HG03469 (cell line): ENCODE data around the gene PRKN.

Experiments
- ATAC-seq: cut with Tn5 transposase; IDR thresholded peaks from one replicate; pipeline ENCODE4 v1.9.1; 2021; ENCODE audit warnings: mild to moderate bottlenecking, moderate library complexity, moderate number of reproducible peaks; ENCODE audit not compliant: unreplicated experiment

The PRKN gene

DNA sequence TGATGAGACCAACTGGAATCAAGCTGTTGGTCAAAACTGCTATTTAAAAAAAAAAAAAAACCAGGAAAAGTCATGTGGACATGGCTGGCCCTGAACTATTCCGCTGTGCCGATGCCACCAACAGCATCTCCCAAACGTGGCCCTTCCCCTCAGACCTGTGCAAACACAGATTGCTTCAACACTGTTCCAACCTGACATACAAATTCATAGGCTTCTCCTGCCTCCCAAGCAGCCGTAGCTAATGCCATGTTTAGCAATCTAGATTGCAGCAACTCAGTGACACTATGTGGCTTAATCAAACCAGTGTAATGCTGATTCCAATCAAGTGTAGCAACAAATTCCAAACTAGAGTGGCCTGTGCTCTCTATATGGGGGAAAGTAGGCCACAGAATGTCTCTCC is 16.2 kb downstream of the PRKN start:
- no peak for ATAC-seq

DNA sequence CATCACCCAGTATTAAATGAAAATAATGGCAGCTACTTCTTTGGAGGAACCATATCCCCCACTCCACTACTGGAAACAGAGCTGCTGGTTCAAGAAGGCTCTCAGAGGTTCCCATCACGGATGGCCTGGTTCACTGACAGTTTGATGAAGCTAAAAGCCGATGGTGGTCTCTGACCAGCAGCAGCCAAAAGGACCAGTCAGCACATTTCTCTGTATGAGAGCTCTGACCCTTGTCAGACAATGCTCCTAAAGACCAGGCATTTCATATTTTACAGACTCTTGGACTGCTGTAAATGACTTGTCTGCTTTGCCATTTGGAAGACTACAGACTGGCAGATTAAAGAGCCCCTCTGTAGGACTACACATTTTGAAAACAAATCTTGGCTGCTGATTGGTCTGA is 16.6 kb downstream of the PRKN start:
- ATAC-seq = no peak

DNA sequence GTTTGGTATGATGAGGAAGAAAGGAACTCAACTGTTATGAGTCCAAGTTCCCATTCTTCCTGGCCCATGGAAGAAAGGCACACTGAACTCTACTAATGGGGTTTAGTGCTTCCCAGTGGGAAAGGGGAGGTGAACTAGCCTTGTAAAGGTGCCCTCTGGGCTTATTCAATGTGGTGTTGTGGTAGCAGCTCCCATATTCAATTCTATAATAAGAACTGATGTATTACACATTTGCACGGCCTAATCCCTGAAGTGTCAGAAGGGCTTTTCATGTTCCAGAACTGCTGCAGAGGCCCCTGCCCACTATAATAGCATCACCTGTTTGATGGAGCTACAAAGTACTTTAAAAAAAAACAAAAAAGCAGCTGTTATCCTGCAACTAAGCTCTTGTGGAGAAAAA is 17.1 kb downstream of the PRKN start:
- ATAC-seq = no peak

DNA sequence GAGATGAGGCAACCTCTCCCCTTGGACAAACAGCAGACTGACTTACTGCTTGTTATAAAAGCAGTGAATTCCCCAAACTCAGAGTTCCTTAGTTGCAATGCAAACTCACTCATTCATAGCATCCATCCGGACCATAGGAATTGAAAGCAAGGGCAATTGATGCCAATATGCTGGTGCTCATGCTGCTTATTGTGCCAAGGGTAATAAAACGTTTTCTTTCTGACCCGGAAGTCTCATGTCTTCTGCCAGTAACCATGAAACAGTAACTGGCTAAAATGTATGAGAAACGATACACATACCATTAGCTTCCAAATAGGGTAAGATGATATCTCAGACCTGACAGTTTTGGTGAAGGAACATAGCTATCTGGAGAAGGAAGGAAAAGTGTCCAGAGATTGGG is 18.1 kb downstream of the PRKN start:
- no peak for ATAC-seq

DNA sequence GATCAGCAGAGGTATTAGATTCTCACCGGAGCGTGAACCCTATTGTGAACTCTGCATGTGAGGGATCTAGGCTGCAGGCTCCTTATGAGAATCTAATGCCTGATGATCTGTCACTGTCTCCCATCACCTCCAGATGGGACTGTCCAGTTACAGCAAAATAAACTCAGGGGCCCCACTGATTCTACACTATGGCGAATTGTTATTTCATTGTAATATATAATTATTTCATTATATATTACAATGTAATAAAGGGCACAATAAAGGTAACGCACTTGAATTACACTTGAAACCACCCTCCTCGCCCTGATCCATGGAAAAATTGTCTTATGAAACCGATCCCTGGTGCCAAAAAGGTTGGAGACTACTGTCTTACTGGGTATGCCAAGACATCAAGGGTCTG is 18.6 kb downstream of the PRKN start:
- ATAC-seq = no peak

- no peak for ATAC-seq
These were observed 21.3 kb downstream of the PRKN start for GRCh38 chr6:162706232-162706631.

GRCh38 chr6:162705736-162706135 is 21.8 kb downstream of the PRKN start:
- ATAC-seq = no peak

- no peak for ATAC-seq
These were observed 23.6 kb downstream of the PRKN start for GRCh38 chr6:162704001-162704400.

DNA sequence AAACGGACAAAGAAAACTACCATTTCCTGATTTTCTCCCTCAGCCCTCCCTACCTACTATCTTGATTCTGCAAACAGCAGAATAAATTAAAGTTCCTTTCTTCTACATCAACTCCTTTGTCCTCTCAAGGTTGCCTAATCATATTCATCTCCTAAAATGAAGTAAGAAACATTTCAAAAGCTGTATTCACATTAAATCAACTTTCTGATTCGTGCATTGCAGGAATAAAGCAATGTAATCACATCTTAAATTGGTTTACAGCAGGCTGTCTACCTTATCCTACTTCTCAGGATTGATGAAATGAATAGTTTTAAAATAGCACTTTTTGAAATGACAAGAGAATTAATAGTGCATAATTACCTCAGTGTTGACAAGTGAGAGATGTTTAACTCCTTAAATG is 25.1 kb downstream of the PRKN start:
- ATAC-seq = no peak

DNA sequence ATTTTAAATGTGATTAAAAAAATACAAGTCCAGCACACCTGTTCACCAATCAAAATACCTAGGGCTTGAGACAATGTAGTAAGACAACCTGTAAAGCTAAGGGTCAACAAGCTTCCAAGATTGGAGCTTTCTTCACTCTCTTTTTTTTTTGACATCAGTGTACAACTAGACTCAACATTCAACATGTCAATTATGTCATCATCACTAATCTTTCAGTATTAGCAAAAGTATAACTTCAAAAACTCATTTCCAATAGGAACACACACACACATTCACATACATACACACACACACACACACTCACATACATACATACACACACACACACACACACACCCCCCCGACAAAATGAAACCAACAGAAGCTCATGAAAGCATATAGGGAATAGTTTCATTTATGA is 26.0 kb downstream of the PRKN start:
- ATAC-seq = no peak

DNA sequence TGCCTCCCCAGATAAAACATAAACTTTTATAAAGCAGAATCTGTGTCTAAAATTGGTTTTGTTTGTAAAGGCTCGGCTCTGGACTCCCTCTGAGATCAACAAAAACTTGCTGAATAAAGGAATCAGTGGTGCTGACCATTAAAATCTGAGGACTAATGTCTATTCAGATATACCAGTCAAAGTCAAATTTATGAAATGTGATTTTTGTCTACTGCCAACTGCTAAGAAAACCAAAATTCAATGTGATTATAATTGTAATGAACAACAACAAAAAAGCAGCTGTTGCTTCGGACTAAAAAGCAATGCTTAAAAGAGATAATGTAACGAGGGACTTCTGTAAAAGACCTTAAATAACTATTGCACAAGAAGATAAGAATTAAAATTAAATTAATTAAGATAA is 26.6 kb downstream of the PRKN start:
- ATAC-seq = no peak

GRCh38 chr6:162699961-162700360 is 27.6 kb downstream of the PRKN start:
- ATAC-seq = no peak

DNA sequence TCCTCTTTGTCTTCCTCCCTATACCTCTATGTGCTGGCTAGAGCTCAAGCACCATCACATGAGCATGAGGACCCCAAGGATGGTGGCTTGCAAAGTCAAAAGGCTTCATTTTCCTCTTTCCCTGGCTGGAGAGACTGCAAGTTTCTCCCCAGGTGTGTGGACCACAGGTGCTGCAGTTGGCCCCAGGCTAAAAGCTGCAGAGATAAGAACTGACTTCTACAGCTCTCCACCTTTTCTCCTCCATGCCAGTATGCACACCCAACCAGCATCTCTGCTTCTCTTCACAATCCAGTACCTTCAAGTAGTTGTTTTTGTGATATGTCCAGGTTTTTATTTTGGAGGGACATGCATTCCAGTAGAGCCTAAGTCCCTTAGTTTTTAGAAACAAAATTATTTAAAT is 29.1 kb downstream of the PRKN start:
- ATAC-seq = no peak

- ATAC-seq = no peak
These were observed 29.6 kb downstream of the PRKN start for GRCh38 chr6:162697872-162698403.

GRCh38 chr6:162690158-162690557 is 37.4 kb downstream of the PRKN start:
- ATAC-seq = no peak

DNA sequence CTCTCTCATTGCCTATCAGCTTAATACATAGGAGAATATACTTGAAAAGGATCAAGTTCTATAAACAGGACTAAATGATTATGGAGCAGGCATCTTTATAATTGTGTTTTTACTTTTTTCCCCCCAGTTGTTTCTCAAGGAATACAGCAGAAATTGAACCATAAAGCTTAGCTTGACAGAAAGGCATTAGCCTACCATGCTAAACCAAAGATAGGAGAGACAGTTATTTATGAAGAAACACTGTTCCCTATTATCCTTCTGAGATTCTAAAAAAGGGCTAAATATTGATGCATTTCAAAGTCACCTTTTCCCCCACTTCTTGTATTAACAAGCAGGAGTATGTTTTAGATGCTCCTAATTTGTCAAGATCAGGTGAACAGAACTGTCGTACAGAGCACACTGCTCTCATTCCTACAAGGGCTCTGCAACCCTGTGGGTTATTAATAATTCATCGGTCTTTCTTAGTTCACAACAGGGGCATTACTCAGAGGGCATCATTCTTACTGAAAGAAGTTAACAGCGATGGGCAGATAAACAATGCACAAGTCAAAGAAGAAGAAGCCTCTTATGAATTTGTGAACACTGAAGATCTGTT is 38.7 kb downstream of the PRKN start:
- no peak for ATAC-seq

- no peak for ATAC-seq
These were observed 42.0 kb downstream of the PRKN start for GRCh38 chr6:162685586-162685985.

DNA sequence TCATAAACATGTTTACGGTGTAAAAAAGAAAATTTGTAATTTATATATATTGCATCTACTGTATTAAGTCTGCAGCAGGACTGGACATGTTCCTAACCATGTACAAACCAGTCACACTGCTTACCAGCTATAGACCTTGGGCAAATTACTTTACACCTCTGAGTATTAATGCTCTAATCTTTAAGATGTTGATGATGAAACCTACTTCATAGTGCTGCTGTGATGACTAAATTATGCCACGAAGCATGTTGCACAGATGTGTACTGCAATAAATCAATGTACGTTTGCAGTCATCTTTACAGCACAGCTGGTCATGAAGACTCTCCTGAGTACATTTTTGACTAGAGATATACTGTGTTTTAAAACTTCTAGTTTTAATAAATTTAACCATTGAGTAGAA is 42.6 kb downstream of the PRKN start:
- no peak for ATAC-seq

DNA sequence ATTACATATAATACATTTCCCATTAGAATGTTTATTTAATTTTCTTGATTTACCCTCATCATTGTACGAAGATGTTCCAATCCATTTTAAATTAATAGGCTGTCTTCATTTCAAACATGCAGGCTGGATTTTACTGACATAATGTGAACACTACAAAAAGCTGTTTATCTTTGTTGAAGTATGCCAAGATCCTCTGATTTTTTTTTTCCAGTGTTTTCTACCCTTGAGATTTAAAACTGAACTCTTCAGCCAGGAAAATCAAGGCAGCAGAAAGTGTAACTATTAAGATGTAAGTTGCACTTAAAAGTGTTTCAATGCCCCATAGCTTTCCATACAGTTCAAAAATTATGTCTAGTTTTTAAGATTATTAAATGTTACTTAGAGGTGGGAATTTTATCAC is 43.5 kb downstream of the PRKN start:
- ATAC-seq = no peak

DNA sequence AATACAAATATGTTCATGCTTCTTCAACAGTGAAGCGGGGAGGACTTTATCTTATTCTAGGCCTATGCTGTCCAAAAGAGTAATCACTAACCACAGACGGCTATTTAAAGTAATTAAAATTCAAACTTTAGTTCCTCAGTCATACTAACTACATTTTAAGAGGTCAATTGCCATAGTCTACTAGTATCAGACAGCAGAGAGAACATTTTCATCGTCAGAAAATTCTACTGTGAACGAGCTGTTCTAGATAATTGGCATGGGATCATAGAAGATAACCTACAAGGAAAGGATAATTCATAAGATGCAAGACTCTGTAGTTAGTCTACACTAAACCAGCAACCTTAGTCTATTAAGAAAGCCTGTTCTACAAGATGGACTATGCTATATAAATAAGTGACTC is 44.4 kb downstream of the PRKN start:
- no peak for ATAC-seq

DNA sequence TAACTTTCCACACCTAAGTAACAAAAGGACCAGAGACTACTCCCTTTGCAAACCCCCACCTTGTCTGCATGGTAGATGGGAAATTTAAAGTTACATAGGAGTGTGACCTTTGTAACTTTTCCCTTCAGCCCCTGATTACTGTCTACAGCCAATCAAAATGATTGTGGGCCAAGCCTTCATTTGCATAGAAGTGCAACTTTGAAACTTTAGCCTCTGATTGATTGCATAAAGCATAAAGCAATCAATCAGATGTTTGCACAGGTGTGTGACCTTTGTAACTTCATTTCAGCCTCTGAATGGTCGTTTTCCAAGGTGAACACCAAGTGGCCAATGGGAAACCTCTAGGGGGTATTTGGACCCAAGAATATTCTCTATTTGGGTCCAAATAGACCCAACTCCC is 46.1 kb downstream of the PRKN start:
- no peak for ATAC-seq

- ATAC-seq = no peak
These were observed 46.7 kb downstream of the PRKN start for GRCh38 chr6:162680871-162681270.

- ATAC-seq = no peak
These were observed 47.2 kb downstream of the PRKN start for GRCh38 chr6:162680367-162680766.
